ENCODE results near the gene ADAM12.

- TF ChIP-seq CTCF (tag by site-specific recombination; IDR thresholded peaks at IDR 0.05) = no peak
- no peak for TF ChIP-seq ZNF350 (tag by site-specific recombination; IDR thresholded peaks at IDR 0.05)
- TF ChIP-seq ZNF600 (tag by site-specific recombination; IDR thresholded peaks at IDR 0.05) = no peak
- no peak for TF ChIP-seq ZBTB21 (tag by site-specific recombination; IDR thresholded peaks at IDR 0.05)
Measured at GRCh38 chr10:126043389-126043788, 344.9 kb downstream of the ADAM12 start.
